Stimulated activated naive CD8-positive, alpha-beta T cell treated with anti-CD3 and anti-CD28 coated beads, Interleukin-15, Interleukin-2, amounts not matched to agents 100 U/mL and 50 U/mL, for 24 hours (primary cell): Measurements from ENCODE around the gene VAC14.

Experiments used
- ATAC-seq: fragments of 150-1000 bp; cut with Tn5 transposase; one replicate; pipeline ENCODE4 v1.10.0; 2021
- DNase-seq: peaks from one replicate; pipeline ENCODE4 v3.0.0; 2021

The VAC14 gene

GRCh38 chr16:70708366-70709246, 92.4 kb downstream of the VAC14 start:
- ATAC-seq, result no peak
- DNase-seq, result no peak

GRCh38 chr16:70706948-70707465, 94.0 kb downstream of the VAC14 start:
- no peak for DNase-seq

GRCh38 chr16:70705056-70705455, 95.9 kb downstream of the VAC14 start:
- ATAC-seq, result no peak
- no peak for DNase-seq

More at GRCh38 chr16:70706948-70707465, 94.0 kb downstream of the VAC14 start:
- no peak for ATAC-seq

GRCh38 chr16:70704586-70704985, 96.4 kb downstream of the VAC14 start:
- no peak for DNase-seq
- no peak for ATAC-seq

- ATAC-seq, result no peak
- no peak for DNase-seq
Observed at GRCh38 chr16:70703835-70704381, 97.0 kb downstream of the VAC14 start.

GRCh38 chr16:70703041-70703834, 97.7 kb downstream of the VAC14 start:
- no peak for DNase-seq
- no peak for ATAC-seq

- DNase-seq (no peak), ATAC-seq (no peak)
Observed at GRCh38 chr16:70702624-70703023, 98.3 kb downstream of the VAC14 start.

- no peak for DNase-seq
- no peak for ATAC-seq
Observed at GRCh38 chr16:70701998-70702397, 99.0 kb downstream of the VAC14 start.

- DNase-seq (no peak), ATAC-seq (no peak)
Observed at GRCh38 chr16:70701596-70701995, 99.4 kb downstream of the VAC14 start.

GRCh38 chr16:70701036-70701435, 99.9 kb downstream of the VAC14 start:
- DNase-seq (no peak), ATAC-seq (no peak)

GRCh38 chr16:70700101-70701020, 100.6 kb downstream of the VAC14 start:
- DNase-seq, result no peak
- ATAC-seq, result no peak

- no peak for DNase-seq
- no peak for ATAC-seq
Observed at GRCh38 chr16:70699696-70700095, 101.3 kb downstream of the VAC14 start.

GRCh38 chr16:70698901-70699300, 102.1 kb downstream of the VAC14 start:
- no peak for ATAC-seq
- DNase-seq, result no peak

GRCh38 chr16:70697594-70698170, 103.3 kb downstream of the VAC14 start:
- DNase-seq, result no peak
- ATAC-seq, result no peak

- peak; percentile 48 for DNase-seq
- peak; percentile 79 for ATAC-seq
Observed at GRCh38 chr16:70696952-70697593, 103.9 kb downstream of the VAC14 start.

- DNase-seq (no peak), ATAC-seq (no peak)
Observed at GRCh38 chr16:70696355-70696754, 104.6 kb downstream of the VAC14 start.

- DNase-seq, result peak; percentile 23
- ATAC-seq, result no peak
Observed at GRCh38 chr16:70695331-70696070, 105.5 kb downstream of the VAC14 start.

- no peak for DNase-seq
- ATAC-seq, result no peak
Observed at GRCh38 chr16:70694868-70695218, 106.1 kb downstream of the VAC14 start.

- ATAC-seq (no peak), DNase-seq (no peak)
Observed at GRCh38 chr16:70694088-70694867, 106.7 kb downstream of the VAC14 start.
